ENCODE measurements around the gene ARL6IP4.
A peak's percentile ranks its signal among the peaks of the same experiment; 100 is the strongest.

The ARL6IP4 gene

DNA sequence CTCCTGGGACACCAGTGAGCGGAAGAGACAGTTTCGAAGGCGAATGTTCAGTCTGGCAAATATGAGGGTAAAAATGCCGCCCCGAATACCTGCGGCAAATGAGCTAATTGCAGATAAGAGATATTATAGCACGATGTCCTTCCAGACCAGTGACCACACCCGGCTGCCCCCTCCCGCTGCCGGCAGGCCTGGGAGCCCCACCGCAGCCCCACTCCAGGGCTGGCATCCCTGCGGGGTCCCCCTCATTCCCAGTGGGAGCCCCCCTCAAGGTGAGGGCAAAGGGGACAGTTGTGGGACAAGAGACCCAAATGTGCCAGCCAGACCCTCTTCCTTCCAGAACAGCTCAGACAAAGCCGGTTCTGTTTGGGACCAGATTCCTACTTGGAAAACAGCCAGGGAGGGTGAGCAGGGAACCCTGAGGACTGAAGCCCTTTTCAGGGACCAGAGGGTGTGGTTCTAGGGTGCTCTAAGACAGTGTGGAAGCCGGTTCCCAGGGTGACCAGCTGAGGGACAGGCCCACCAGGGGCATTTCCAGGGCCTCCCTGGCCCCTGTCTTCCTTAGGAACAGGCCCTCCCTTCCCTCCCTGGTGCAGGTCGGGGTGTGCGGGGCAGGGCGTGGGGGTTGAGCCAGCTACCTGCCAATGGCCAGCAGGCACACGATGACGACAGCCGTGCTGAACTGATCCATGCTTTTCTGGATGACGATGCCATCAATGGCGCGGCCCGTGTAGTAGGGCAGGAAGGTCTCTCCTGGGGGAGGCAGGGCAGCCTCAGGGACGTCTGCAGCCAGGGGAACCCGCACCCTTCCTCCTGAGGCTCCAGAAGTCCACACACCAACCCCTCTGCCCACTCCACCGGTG is 30.4 kb upstream of the ARL6IP4 start:
- 0 out of 2 replicates have a peak overlapping the region, but pooled peaks have one; percentile 2 for H3K27ac ChIP-seq
- TF ChIP-seq, protein P1, sequence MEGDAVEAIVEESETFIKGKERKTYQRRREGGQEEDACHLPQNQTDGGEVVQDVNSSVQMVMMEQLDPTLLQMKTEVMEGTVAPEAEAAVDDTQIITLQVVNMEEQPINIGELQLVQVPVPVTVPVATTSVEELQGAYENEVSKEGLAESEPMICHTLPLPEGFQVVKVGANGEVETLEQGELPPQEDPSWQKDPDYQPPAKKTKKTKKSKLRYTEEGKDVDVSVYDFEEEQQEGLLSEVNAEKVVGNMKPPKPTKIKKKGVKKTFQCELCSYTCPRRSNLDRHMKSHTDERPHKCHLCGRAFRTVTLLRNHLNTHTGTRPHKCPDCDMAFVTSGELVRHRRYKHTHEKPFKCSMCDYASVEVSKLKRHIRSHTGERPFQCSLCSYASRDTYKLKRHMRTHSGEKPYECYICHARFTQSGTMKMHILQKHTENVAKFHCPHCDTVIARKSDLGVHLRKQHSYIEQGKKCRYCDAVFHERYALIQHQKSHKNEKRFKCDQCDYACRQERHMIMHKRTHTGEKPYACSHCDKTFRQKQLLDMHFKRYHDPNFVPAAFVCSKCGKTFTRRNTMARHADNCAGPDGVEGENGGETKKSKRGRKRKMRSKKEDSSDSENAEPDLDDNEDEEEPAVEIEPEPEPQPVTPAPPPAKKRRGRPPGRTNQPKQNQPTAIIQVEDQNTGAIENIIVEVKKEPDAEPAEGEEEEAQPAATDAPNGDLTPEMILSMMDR (conservative IDR thresholded peaks at IDR 0.05), result no peak

DNA sequence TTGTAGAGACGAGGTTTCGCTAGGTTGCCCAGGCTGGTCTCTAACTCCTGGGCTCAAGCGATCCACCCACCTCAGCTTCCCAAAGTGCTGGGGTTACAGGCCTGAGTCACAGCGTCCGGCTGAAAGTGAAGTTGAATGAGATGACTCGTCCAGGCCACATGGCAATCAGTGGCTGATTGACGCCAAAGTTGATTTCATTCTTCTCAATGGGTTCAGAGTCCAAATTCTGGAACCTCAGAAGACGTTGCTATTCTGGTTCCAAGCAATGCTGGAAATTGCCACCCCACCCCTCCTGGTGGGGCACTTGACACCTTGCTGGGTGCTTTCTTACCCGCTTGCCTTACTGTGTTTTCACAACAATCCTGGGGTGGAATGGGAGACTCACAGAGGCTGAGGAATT is 29.1 kb upstream of the ARL6IP4 start:
- TF ChIP-seq, protein P1 (conservative IDR thresholded peaks at IDR 0.05), result no peak
- no peak overlapping the region; the same call in 1 of the 2 replicates for H3K27ac ChIP-seq

DNA sequence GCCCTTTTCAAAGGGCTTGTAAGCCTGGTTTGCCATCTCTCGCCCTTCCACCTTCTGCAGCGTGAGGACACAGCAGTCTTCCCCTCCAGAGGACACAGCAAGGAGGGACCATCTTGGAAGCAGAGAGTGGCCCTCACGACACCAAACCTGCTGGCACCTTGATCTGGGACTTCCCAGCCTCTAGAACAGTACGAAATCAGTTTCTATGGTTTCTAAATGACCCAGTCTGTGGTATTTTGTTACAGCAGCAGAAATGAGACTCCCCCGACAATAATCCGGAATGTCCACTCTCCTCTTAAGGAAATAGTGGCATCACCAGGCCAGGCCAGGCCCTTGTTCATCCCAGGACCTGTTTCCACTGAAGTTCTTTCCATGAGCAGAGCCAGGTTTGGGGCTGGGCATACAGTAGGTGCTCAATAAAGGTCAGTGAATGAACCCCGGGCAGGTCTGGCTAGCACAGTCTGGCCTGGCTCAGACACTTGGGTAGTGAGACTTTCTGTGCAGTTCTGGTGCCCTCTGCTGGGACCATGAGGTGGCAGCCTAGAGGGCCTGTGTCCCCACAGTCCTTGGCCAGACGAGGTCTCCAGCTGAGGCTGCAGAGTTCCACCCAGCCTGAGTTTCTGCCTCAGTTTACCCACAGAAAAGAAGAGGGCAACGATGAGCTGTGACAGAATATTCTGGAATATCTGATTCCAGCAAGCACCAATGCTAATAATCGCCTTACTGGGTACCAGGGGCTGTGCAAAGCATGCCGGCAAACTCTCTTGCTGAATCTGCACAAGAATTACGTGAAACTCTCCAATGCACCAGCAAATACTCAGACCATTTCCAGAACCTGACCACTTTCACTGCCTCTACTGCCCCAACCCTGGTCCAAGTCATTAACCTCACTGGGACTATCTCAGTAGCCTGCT is 28.2 kb upstream of the ARL6IP4 start:
- TF ChIP-seq, protein P1 (conservative IDR thresholded peaks at IDR 0.05), result peak; percentile 91
- no peak overlapping the region for H3K27ac ChIP-seq

DNA sequence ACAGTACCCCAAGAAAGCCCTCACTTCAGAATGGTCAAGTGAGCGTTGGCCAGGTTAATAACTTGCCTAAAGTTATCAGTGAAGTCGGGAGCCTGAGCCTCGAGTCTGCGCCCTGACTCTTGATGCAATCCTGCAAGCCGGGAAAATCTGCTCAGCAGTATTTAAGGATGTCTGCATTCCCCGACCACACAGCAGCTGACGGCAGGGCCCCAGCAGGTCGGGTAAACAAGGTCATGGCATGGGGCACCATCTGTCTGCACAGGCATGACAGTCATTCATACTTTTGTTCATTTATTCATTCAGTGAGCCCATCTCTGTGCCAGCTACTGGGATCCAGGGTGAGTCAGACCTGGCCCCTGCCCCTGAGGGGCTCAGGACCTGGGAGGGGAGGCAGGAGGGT is 25.3 kb upstream of the ARL6IP4 start:
- H3K27ac ChIP-seq, result no peak overlapping the region
- TF ChIP-seq, protein P1 (conservative IDR thresholded peaks at IDR 0.05), result no peak

DNA sequence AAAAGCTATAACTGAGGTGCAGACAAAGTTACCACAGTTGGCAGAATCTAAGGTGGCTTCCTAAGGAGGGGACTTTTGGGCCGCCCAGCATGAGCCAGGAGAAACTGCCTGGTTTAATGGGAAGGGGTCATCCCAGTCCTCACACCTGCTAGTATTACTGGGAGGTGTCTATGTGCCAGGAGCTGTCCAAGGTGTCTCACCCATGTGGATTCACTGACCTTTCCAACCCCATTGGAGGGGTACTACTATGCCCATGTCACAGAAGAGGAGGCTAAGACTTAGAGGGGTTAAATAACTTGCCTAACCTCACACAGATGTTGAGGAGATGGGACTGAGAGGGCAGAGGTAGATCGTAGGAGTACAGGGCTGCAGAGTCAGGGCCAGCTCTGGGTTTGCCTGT is 24.4 kb upstream of the ARL6IP4 start:
- H3K27ac ChIP-seq, result no peak overlapping the region
- TF ChIP-seq, protein P1 (conservative IDR thresholded peaks at IDR 0.05), result no peak

DNA sequence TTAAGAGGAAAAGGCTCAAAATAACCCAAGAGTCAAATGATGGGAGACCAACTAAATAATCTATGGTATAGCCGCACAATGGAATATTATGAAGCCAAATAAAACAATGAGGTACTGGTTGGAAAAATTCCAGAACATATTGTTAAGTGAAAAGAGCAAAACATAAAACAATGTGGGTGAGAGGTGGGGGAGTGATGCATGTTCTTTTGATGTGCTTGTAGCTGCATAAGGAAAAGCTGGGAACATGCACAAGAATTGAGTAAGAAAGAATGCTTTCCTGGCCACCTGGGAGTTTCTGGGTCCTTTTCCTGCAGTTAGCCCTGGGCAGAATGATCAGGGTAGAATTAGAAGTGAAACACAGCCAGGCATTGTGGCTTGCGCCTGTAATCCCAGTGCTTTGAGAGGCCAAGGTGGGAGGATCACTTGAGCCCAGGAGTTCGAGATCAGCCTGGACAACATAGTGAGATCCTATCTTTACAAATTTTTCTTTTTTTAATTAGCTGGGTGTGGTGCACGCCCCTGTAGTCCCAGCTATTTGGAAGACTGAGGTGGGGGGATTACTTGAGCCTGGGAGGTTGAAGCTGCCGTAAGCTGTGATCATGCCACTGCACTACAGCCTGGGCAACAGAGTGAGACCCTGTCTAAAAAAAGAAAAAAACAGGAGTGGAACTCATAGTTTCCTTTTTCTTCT is 22.1 kb upstream of the ARL6IP4 start:
- H3K27ac ChIP-seq, result no peak overlapping the region
- TF ChIP-seq, protein P1 (conservative IDR thresholded peaks at IDR 0.05), result no peak
